ENCODE measurements around the gene CWC15. TPM values are rescaled to one million over a fixed set of nuclear protein-coding genes. Genes with fewer than 3 reads are reported as not detected.
A peak's percentile ranks its signal among the peaks of the same experiment; 100 is the strongest.

Gene CWC15
- total and polyA plus RNA-seq, 9 of the 15 experiments (the other 6 are each of a cell fraction or from before 2014, with no cell fraction given), result 47.3 to 168 (median 89.2) TPM

DNA sequence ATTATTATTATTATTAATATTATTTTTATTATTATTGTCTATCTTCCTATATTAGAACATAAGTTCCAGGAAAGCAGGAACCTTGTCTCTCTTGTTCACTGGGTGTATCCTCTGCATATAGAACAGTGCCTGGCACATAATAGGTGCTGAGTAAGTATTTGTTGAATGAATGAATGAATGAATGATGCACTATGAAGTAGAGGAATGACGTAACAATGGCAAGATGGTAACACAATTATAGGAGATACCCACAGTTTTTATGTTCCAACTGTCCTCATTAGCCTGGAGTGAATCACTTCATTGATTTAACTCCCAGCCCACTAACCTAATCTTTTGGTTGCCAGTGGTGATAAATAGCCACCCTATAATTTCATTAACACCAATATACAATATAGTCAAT lies 2.2 kb upstream of the CWC15 start:
- peaks cover 0 to 8% of the 10 kb centered on the region in 2 experiments; a peak in 2 of 5 replicates for H3K4me1 ChIP-seq (replicated peaks in 1 of 2; ENCODE audit: control insufficient read depth in 2 of 2, insufficient read depth in 2 of 2, low read length in 2 of 2)
- peaks cover 18% of the 10 kb centered on the region for H3K36me3 ChIP-seq (ENCODE audit: control insufficient read depth, insufficient read depth, low read length)
- in situ Hi-C loops (cut with MboI), result no loop called here
- no peaks in the 10 kb centered on the region for H3K9me1 ChIP-seq (ENCODE audit: control insufficient read depth, insufficient read depth, low read length)
- DNase-seq (ENCODE audit: extremely low read depth in 1 of 4, low spot score in 3 of 4), result no peak
- ATAC-seq, result no peak
- ChIA-PET CTCF (ENCODE audit: low intra/inter-chr PET ratio) (no interaction called here), POLR2A (interaction anchor here (1.1 kb wide), 1 partner anchor 86 kb away, joined by 4 read pairs; no protein-coding TSS in a partner anchor)
- no peak for FAIRE-seq
- H2AFZ ChIP-seq (ENCODE audit: low read depth, low read length), result no peak overlapping the region
- WGBS (ENCODE audit: insufficient coverage, low coverage, missing lambda C conversion rate), result 71% methylated on average over 1 of the region's 1 CpG
- no peak overlapping the region for H3K4me2 ChIP-seq (ENCODE audit: insufficient read depth, low read length)
- no TSS peak for BruUV-seq (replicated peaks)
- H3K79me2 ChIP-seq (ENCODE audit: control insufficient read depth, insufficient read depth, low read length), result peaks cover 19% of the 10 kb centered on the region
- intact Hi-C loops (cut with micrococcal nuclease), result loop anchor here (10.0 kb wide), 1 partner anchor 61 kb away; no protein-coding TSS in a partner anchor
- no peaks in the 10 kb centered on the region for H3K27me3 ChIP-seq (ENCODE audit: control insufficient read depth in 2 of 2, insufficient read depth in 2 of 2, low read length in 2 of 2)
- no peaks in the 10 kb centered on the region for H3K9me3 ChIP-seq (replicated peaks; ENCODE audit: control insufficient read depth, insufficient read depth, low read depth, low read length)
- no peak overlapping the region for H3K27ac ChIP-seq (ENCODE audit: extremely low read depth, low read depth, low read length)
- H4K20me1 ChIP-seq (replicated peaks; ENCODE audit: control insufficient read depth, insufficient read depth, low read length), result no peaks in the 10 kb centered on the region
- H3K4me3 ChIP-seq, result no peak overlapping the region
- no peak overlapping the region for H3K9ac ChIP-seq (ENCODE audit: insufficient read depth in 1 of 2, low read depth in 2 of 2, low read length in 2 of 2)
- peak; percentile 95 for TF ChIP-seq ZNF24 (IDR thresholded peaks at IDR 0.05)
- TF ChIP-seq HNRNPUL1 (IDR thresholded peaks at IDR 0.05; ENCODE audit: low read length), result no peak

DNA sequence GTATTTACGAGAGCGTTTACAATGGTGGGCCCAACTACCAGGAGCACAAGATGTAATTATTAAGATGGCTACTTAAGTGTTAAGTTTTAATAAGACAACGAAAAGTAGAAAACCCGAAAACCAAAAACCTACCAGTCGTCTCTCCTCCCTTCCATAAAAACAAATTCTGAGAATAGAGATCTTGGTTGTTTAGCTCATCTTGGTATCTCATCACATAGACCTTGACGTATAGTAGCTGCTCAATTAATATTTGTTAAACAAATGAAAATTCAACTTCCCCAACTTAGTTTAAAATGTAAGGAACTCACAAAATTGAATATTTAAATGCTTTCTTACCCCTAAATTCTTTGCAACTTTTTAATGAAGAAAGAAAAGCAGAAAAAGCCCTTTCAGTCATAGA lies 822 bp upstream of the CWC15 start:
- Histone ChIP-seq H3K4me1 (replicated peaks in 1 of 2; ENCODE audit: control insufficient read depth in 2 of 2, insufficient read depth in 2 of 2, low read length in 2 of 2) (peaks cover 0 to 8% of the 10 kb centered on the region in 2 experiments; a peak in 2 of 5 replicates), H3K9ac (ENCODE audit: insufficient read depth in 1 of 2, low read depth in 2 of 2, low read length in 2 of 2) (peak overlapping the region in 1 of 2 experiments; percentile 91; a peak in 3 of 4 replicates), H4K20me1 (replicated peaks; ENCODE audit: control insufficient read depth, insufficient read depth, low read length) (no peaks in the 10 kb centered on the region), H3K4me2 (ENCODE audit: insufficient read depth, low read length) (peak overlapping the region; percentile 95), H3K79me2 (ENCODE audit: control insufficient read depth, insufficient read depth, low read length) (peaks cover 19% of the 10 kb centered on the region), H3K36me3 (ENCODE audit: control insufficient read depth, insufficient read depth, low read length) (peaks cover 32% of the 10 kb centered on the region), H3K4me3 (peak overlapping the region; percentile 86), H2AFZ (ENCODE audit: low read depth, low read length) (peak overlapping the region; percentile 95), H3K9me1 (ENCODE audit: control insufficient read depth, insufficient read depth, low read length) (no peaks in the 10 kb centered on the region), H3K27me3 (ENCODE audit: control insufficient read depth in 2 of 2, insufficient read depth in 2 of 2, low read length in 2 of 2) (no peaks in the 10 kb centered on the region), H3K9me3 (replicated peaks; ENCODE audit: control insufficient read depth, insufficient read depth, low read depth, low read length) (no peaks in the 10 kb centered on the region), H3K27ac (ENCODE audit: extremely low read depth, low read depth, low read length) (no peak overlapping the region)
- no TSS peak for BruUV-seq (replicated peaks)
- no peak for FAIRE-seq
- POLR2A ChIA-PET, result interaction anchor here (0.7 to 1.6 kb wide), 4 partner anchors 8 to 704 kb away, joined by 3 to 18 read pairs (median 3); no protein-coding TSS in a partner anchor
- in situ Hi-C loops (cut with MboI), result no loop called here
- 38% methylated on average over 6 of the region's 6 CpGs for WGBS (ENCODE audit: insufficient coverage, low coverage, missing lambda C conversion rate)
- no peak for ATAC-seq
- DNase-seq (ENCODE audit: extremely low read depth in 1 of 4, low spot score in 3 of 4), result no peak
- intact Hi-C loops (cut with micrococcal nuclease), result loop anchor here (5.0 to 10.0 kb wide), 3 partner anchors 59 to 173 kb away; partner anchors contain the start of gene SRSF8
- CTCF ChIA-PET (ENCODE audit: low intra/inter-chr PET ratio), result no interaction called here
- TF ChIP-seq ZNF583 (CRISPR knock-in tag; IDR thresholded peaks at IDR 0.05) (no peak), TBP (optimal IDR thresholded peaks at IDR 0.05; ENCODE audit: low read depth, low read length) (no peak), ADNP (tag; IDR thresholded peaks at IDR 0.05) (peak; percentile 60; the same call in 1 of the 2 replicates), MECOM (CRISPR knock-in tag; IDR thresholded peaks at IDR 0.05) (no peak)
- TF ChIP-seq, protein P1, sequence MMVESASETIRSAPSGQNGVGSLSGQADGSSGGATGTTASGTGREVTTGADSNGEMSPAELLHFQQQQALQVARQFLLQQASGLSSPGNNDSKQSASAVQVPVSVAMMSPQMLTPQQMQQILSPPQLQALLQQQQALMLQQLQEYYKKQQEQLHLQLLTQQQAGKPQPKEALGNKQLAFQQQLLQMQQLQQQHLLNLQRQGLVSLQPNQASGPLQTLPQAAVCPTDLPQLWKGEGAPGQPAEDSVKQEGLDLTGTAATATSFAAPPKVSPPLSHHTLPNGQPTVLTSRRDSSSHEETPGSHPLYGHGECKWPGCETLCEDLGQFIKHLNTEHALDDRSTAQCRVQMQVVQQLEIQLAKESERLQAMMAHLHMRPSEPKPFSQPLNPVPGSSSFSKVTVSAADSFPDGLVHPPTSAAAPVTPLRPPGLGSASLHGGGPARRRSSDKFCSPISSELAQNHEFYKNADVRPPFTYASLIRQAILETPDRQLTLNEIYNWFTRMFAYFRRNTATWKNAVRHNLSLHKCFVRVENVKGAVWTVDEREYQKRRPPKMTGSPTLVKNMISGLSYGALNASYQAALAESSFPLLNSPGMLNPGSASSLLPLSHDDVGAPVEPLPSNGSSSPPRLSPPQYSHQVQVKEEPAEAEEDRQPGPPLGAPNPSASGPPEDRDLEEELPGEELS (CRISPR knock-in tag; IDR thresholded peaks at IDR 0.05; ENCODE audit: borderline replicate concordance), result no peak
